IPS-18c (cell line): ENCODE data around the gene CALN1.

ENCODE experiments used
- H3K4me3 ChIP-seq: 2 replicates; pipeline ENCODE4 v1.7.0; 2013; ENCODE audit warnings: low read depth, mild to moderate bottlenecking, low read length, moderate library complexity; ENCODE audit not compliant: insufficient read depth
- H3K9me3 ChIP-seq: one replicate; pipeline ENCODE4 v1.6.1; 2013; ENCODE audit warnings: mild to moderate bottlenecking, low read length, moderate library complexity; ENCODE audit not compliant: control insufficient read depth, insufficient read depth

The CALN1 gene

DNA sequence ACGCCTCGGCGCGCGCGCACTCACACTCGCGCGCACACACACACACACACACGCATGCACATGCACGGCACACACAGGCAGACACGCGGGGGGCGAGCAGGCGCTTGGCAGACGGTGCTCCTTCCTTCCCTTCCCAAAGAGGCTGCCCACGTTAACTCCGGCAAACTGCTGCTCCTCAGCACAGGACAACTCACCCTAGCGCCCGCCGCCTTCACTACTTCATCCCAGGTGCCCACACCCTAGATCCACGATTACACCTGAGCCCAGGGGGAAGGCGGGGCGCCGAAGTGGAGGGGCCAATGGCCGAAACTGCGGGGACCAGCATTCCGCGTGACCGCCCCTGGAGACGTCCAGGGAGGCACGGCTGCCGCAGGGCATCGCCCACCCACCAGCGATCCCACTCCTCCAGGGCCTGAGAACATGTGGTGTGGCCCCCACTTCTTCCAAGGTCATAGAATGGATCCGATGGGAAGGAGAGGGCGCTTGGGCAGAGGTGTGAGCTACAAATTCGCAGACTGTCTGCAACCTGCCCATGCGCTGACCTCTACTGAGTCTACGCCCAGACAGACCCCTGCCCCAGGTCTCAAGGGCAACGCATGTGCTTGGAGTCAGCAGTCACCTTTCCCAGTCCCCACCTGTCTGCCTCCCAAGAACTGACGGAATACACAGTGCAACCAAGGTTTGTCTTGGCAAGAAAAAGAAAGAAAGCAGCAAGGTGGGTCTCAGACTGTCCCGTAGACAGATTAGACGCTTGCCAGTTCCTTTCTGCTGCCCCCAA lies 74.6 kb downstream of the CALN1 start:
- Histone ChIP-seq H3K4me3 (peak overlapping the region; percentile 72), H3K9me3 (peaks cover 3% of the 10 kb centered on the region)

- H3K9me3 ChIP-seq: peaks cover 3% of the 10 kb centered on the region
- peak overlapping the region; percentile 72 for H3K4me3 ChIP-seq
These were observed 75.3 kb downstream of the CALN1 start for GRCh38 chr7:72336632-72337389.

GRCh38 chr7:72336382-72336631 lies 75.8 kb downstream of the CALN1 start:
- H3K4me3 ChIP-seq: peak overlapping the region; percentile 72

GRCh38 chr7:72335561-72336381 lies 76.4 kb downstream of the CALN1 start:
- Histone ChIP-seq H3K9me3 (peaks cover 3% of the 10 kb centered on the region), H3K4me3 (peak overlapping the region; percentile 72)

More at GRCh38 chr7:72336382-72336631, 75.8 kb downstream of the CALN1 start:
- peaks cover 3% of the 10 kb centered on the region for H3K9me3 ChIP-seq

GRCh38 chr7:72334698-72335097 lies 77.4 kb downstream of the CALN1 start:
- Histone ChIP-seq H3K9me3 (peaks cover 3% of the 10 kb centered on the region), H3K4me3 (no peak overlapping the region)

GRCh38 chr7:72334066-72334465 lies 78.1 kb downstream of the CALN1 start:
- H3K4me3 ChIP-seq: no peak overlapping the region

GRCh38 chr7:72326811-72327210 lies 85.3 kb downstream of the CALN1 start:
- H3K9me3 ChIP-seq: no peaks in the 10 kb centered on the region
- no peak overlapping the region for H3K4me3 ChIP-seq

More at GRCh38 chr7:72334066-72334465, 78.1 kb downstream of the CALN1 start:
- peaks cover 3% of the 10 kb centered on the region for H3K9me3 ChIP-seq

GRCh38 chr7:72326365-72326764 lies 85.8 kb downstream of the CALN1 start:
- H3K4me3 ChIP-seq: no peak overlapping the region
- H3K9me3 ChIP-seq: no peaks in the 10 kb centered on the region

DNA sequence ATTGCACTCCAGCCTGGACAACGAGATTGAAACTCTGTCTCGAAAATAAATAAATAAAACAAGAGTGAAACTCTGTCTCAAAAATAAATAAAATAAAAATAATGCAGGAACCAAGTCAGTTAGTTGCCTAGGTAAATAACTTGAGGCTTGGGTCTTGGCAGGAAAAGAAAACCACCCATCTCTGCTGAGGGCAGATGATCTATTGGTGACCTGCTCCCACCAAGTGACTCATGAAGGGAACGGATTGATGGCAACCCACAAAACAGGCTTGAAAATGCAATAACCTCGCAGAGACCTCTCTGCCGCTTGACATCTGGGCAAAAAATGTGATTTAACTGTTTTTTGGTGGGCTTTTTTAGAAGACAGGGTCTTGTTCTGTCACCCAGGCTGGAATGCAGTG lies 86.6 kb downstream of the CALN1 start:
- no peak overlapping the region for H3K4me3 ChIP-seq
- H3K9me3 ChIP-seq: no peaks in the 10 kb centered on the region

DNA sequence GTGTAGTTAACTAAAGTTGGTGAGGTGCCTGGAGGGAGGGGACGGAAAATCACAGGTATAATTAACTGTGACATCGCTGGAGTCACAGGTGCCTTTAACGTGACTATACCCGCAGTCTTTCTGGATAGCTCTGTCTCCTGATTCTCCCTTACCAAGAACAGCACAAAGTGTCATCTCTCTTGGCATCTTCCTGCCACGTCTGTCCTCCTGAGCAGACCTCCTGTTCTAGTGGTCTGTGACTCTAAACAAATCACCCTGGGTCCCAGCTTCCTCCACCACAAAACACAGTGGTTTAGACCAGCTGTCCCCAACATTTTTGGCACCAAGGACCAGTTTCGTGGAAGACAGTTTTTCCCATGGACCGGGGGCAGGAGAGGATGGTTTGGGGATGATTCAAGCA lies 90.5 kb downstream of the CALN1 start:
- Histone ChIP-seq H3K4me3 (no peak overlapping the region), H3K9me3 (no peaks in the 10 kb centered on the region)

DNA sequence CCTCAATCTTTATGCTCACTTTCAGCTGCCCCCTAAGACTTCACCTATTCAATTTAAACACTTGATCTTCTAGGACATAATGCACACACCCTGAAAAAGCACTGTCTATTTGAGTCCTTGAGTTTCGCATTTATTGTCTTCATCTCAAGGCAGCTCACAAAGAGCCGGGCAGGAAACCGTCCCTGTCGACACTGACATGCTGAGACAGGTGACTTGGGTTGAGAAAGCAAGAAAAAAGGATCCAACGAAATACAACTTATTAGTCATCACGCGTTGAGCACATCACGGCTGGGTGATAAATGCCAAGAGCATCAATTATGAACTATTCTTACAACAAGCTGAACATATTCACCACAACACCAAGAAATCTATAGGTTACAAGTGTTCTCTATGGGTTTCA lies 91.1 kb downstream of the CALN1 start:
- Histone ChIP-seq H3K9me3 (no peaks in the 10 kb centered on the region), H3K4me3 (no peak overlapping the region)

DNA sequence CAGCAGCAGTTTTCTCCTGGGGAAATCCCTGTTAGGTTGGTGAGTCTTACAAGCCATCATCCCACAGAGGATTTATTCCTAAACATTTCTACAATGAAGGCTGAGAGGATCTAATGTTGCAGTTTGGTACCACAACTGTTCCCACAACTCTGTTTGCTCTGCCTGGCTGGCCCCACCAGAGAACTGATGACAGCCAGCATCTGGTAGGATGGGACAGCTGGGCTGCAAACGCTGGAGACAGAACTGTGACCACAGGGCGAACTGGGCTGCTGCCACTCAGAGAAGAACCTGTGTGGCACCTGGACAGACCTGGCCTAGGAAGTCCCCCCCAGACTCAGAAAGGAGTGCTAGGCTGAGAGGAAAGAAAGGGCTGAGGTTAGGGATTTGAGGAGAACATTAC lies 94.8 kb downstream of the CALN1 start:
- Histone ChIP-seq H3K4me3 (no peak overlapping the region), H3K9me3 (no peaks in the 10 kb centered on the region)

DNA sequence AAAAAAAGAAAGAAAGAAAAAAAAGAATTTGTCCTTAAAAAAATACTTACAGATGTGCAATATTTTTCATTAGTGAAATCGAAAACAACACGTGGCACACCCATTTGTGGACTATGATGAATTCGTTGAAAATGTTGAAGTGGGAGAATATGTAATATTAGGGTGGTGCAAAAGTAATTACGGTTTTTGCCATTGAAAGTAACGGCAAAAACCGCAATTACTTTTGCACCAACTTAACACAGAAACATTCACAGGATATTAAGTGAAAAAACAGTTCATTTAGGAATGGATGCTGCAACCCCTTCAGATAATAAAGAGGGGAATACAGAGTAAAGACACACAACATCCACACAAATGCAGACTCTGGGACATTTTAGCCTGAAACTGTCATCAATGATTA lies 96.0 kb downstream of the CALN1 start:
- Histone ChIP-seq H3K4me3 (no peak overlapping the region), H3K9me3 (no peaks in the 10 kb centered on the region)

DNA sequence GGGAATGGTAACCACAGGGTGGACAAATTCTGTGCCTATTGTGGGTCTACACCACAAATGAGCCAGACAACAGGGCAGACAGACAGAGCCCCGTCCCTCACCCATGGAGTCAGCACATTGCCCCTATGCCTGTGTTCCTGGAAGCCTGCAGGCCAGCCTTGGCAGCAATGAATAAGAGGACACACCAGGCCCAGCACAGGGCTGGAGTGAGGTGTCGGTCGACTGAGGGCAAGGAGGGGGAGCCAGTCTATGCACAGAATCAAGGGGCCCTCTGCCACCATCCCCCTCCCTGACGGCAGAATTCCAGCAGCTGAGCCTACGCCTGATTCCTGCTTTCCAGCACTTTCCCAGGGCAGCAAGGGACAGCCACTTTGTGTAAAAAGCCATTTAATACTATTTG lies 98.2 kb downstream of the CALN1 start:
- H3K9me3 ChIP-seq: no peaks in the 10 kb centered on the region

DNA sequence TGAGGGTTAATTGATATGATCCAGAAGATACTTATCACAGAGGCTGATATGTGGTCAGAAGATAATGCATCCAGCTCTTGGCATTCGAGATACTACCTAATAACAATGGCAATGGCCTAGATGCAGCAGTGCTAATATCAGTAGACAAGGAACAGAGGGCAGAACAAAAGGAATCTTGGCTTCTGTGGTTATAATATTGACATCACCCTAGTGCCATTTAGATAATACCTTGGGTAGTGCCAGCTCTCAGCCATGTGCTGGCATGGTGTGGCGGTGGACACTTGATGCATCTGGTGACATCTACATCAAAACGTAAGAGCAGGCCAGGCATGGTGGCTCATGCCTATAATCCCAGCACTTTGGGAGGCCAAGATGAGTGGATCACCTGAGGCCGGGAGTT lies 101.8 kb downstream of the CALN1 start:
- Histone ChIP-seq H3K4me3 (no peak overlapping the region), H3K9me3 (no peaks in the 10 kb centered on the region)

More for the DNA sequence above, 98.2 kb downstream of the CALN1 start:
- no peak overlapping the region for H3K4me3 ChIP-seq

GRCh38 chr7:72309476-72309875 lies 102.7 kb downstream of the CALN1 start:
- Histone ChIP-seq H3K4me3 (no peak overlapping the region), H3K9me3 (no peaks in the 10 kb centered on the region)

DNA sequence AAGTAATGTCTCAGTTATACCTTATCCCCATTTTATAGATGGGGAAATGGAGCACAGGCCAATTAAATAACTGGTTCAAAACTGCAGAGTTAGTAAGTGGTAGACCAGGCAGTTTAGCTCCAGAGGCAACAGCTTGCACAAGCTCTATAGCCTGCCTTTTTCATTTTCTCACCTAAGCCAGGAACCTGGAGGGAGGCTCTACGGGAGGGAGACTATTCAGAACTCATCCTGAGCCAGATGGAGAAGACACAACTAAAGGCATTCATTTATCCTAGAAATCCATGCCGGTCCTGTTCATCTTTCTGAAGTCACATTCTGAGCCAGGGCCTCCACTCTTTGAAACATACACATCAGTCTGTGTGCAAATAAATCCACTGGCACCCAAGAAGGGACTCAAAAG lies 103.2 kb downstream of the CALN1 start:
- Histone ChIP-seq H3K9me3 (no peaks in the 10 kb centered on the region), H3K4me3 (no peak overlapping the region)

- no peak overlapping the region for H3K4me3 ChIP-seq
These were observed 104.6 kb downstream of the CALN1 start for GRCh38 chr7:72307566-72307965.

More at GRCh38 chr7:72307566-72307965, 104.6 kb downstream of the CALN1 start:
- no peaks in the 10 kb centered on the region for H3K9me3 ChIP-seq
